B cell (primary cell): ENCODE results near the gene PA2G4. TPM values are rescaled to one million over a fixed set of nuclear protein-coding genes. Genes with fewer than 3 reads are reported as not detected.

Experiments
- ATAC-seq: fragments of 200-7000 bp; cut with Tn5 transposase; one replicate; pipeline ENCODE4 v1.10.0; 2021; ENCODE audit warnings: low read depth, mild to moderate bottlenecking, moderate number of reproducible peaks, moderate library complexity
- CTCF ChIA-PET: fragments of 350-600 bp; sonication (Branson Sonifier 250); formaldehyde crosslinking; loops from one replicate; lab custom pipeline; 2021; ENCODE audit warnings: antibody characterized with exemption, inconsistent platforms; lab: Charles Lee
- POLR2A ChIA-PET: fragments of 350-600 bp; sonication (Branson Sonifier 250); formaldehyde crosslinking; loops from one replicate; lab custom pipeline; 2021; ENCODE audit warnings: antibody characterized with exemption; lab: Charles Lee
- DNase-seq: peaks from one replicate; pipeline ENCODE4 v3.0.0; 2013
- H2AFZ ChIP-seq: 2 replicates; pipeline ENCODE4 v1.6.1; 2012; ENCODE audit warnings: mild to moderate bottlenecking, low read depth, low read length; ENCODE audit not compliant: insufficient read depth, poor library complexity, severe bottlenecking
- H3K27ac ChIP-seq, 2 donors: 1 replicate in 1 of 2; 2 replicates in 1 of 2; pipeline ENCODE4 v1.5.1; 2012 to 2013; ENCODE audit warnings: low read length in 2 of 2, mild to moderate bottlenecking in 2 of 2, moderate library complexity in 1 of 2
- H3K27me3 ChIP-seq, 4 experiments: fragments of 200-600 bp in 1 of 4; sonication (generic) in 1 of 4; replicated peaks in 1 of 4; 1 replicate in 2 of 4; 2 replicates in 2 of 4; pipeline versions ENCODE4 v1.6.1 to v1.7.0; 2013 to 2016; ENCODE audit warnings: low read length in 3 of 4, mild to moderate bottlenecking in 2 of 4, mixed read lengths in 1 of 4, moderate library complexity in 1 of 4; ENCODE audit not compliant: insufficient read depth in 4 of 4, control insufficient read depth in 3 of 4; ENCODE audit errors: control extremely low read depth in 1 of 4
- H3K36me3 ChIP-seq, 2 experiments: replicated peaks in 1 of 2; 1 replicate in 1 of 2; 2 replicates in 1 of 2; pipeline versions ENCODE4 v1.6.1 to v1.7.1; 2013; ENCODE audit warnings: low read length in 1 of 2; ENCODE audit not compliant: insufficient read depth in 2 of 2, control insufficient read depth in 1 of 2; ENCODE audit errors: control extremely low read depth in 1 of 2, extremely low read depth in 1 of 2
- H3K4me1 ChIP-seq, 2 donors: fragments of 200-600 bp in 1 of 2; sonication (generic) in 1 of 2; 1 replicate in 1 of 2; 2 replicates in 1 of 2; pipeline versions ENCODE4 v1.5.1 to v1.6.1; 2013 to 2017; ENCODE audit warnings: low read length in 2 of 2; ENCODE audit not compliant: control insufficient read depth in 2 of 2, insufficient read depth in 2 of 2
- H3K4me2 ChIP-seq: replicated peaks from 2 replicates; pipeline ENCODE3; 2012; ENCODE audit warnings: mild to moderate bottlenecking, low read depth, low read length; ENCODE audit not compliant: poor library complexity, severe bottlenecking
- H3K4me3 ChIP-seq, 5 experiments: fragments of 200-600 bp in 1 of 5; sonication (generic) in 1 of 5; 1 replicate in 3 of 5; 2 replicates in 2 of 5; pipeline versions ENCODE4 v1.5.1 to v1.7.0; 2011 to 2016; ENCODE audit warnings: low read length in 4 of 5, mild to moderate bottlenecking in 4 of 5, low read depth in 2 of 5, control low read depth in 1 of 5, moderate library complexity in 1 of 5; ENCODE audit not compliant: insufficient read depth in 1 of 5; ENCODE audit errors: control extremely low read depth in 1 of 5, extremely low read depth in 1 of 5
- H3K79me2 ChIP-seq: fragments of 200-600 bp; sonication (generic); one replicate; pipeline ENCODE4 v1.6.0; 2016; ENCODE audit warnings: low read length; ENCODE audit not compliant: control insufficient read depth, insufficient read depth
- H3K9ac ChIP-seq: fragments of 200-600 bp; sonication (generic); 2 replicates; pipeline ENCODE4 v1.6.1; 2017; ENCODE audit warnings: mild to moderate bottlenecking, low read length, moderate library complexity
- H3K9me3 ChIP-seq, 3 donors: one replicate each; pipeline versions ENCODE4 v1.6.1 to v1.7.1; 2013; ENCODE audit warnings: low read length in 2 of 3; ENCODE audit not compliant: control insufficient read depth in 2 of 3, insufficient read depth in 1 of 3; ENCODE audit errors: control extremely low read depth in 1 of 3
- H4K20me1 ChIP-seq: 2 replicates; pipeline ENCODE4 v1.6.0; 2012; ENCODE audit warnings: mild to moderate bottlenecking, low read length; ENCODE audit not compliant: insufficient read depth, control insufficient read depth, poor library complexity, severe bottlenecking
- H3K27ac Mint-ChIP-seq: one replicate; pipeline ENCODE4 v1.8.0; 2021; ENCODE audit warnings: mixed read lengths
- H3K27me3 Mint-ChIP-seq: one replicate; pipeline ENCODE4 v1.8.0; 2021; ENCODE audit warnings: mixed read lengths
- H3K4me1 Mint-ChIP-seq: one replicate; pipeline ENCODE4 v1.8.0; 2021; ENCODE audit warnings: mixed read lengths
- H3K4me3 Mint-ChIP-seq: one replicate; pipeline ENCODE4 v1.8.0; 2021; ENCODE audit warnings: mixed read lengths
- H3K9me3 Mint-ChIP-seq: one replicate; pipeline ENCODE4 v1.8.0; 2022; ENCODE audit warnings: mixed read lengths; ENCODE audit not compliant: insufficient read depth
- EZH2 ChIP-seq: IDR thresholded peaks from 2 replicates; pipeline ENCODE4 v1.6.1; 2012; ENCODE audit warnings: borderline replicate concordance, low read depth, mild to moderate bottlenecking, moderate library complexity, low read length; ENCODE audit not compliant: insufficient read depth, poor library complexity, severe bottlenecking
- WGBS: methylation state at CpG from one replicate; pipeline ENCODE4 v1.1.5; 2013; ENCODE audit warnings: missing lambda C conversion rate; ENCODE audit not compliant: insufficient coverage; 5-methylcytosine and 5-hydroxymethylcytosine counted together
- intact Hi-C: fragments of 100-400 bp; cut with micrococcal nuclease; formaldehyde crosslinking; loops from one replicate; pipeline ENCODE4 v1.10.0; 2022
- polyA plus RNA-seq: library from polyadenylated mRNA; depleted of rRNA; stranded (reverse); fragments of >200 nt; gene quantifications from 2 replicates; pipeline ENCODE4 v1.2.3, GENCODE V29; 2012
- total RNA-seq, 2 donors: library from RNA; stranded (reverse); fragments of 120-200 nt in 1 of 2; gene quantifications; 1 replicate in 1 of 2; 2 replicates in 1 of 2; pipeline versions ENCODE4 v1.2.3 to v1.2.4, GENCODE V29; 2013 to 2022
- TF ChIP-seq, protein P1 (sequence below): fragments of 200-600 bp; IDR thresholded peaks from one replicate; pipeline ENCODE4 v1.8.0; 2022; ENCODE audit warnings: antibody characterized with exemption, mild to moderate bottlenecking

PA2G4 gene
- total and polyA plus RNA-seq, 2 donors (not counting 1 experiment from before 2014, with no cell fraction given): 56.7 to 77.3 TPM

DNA sequence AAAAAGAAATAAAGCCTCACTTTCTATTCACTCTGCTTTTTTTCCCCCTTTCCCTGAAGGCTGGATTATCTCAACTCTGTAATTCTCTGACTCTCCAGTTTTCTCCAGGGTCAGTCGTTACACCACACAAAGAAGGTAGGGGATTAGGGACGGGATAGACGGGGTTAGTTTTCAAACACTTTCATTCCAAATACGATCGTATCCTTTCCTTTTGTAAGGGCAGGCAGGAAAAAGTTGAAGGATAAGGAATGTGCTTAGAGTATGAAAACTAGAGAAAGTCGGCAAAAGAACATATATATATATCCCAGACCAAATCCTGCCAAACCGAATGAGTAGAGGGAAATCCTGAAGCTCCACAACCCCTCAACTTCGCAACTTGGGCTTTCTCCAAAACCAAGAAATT, 23.1 kb downstream of the PA2G4 start:
- Mint-ChIP-seq H3K4me1 (peaks cover 69% of the 10 kb centered on the region), H3K27me3 (no peaks in the 10 kb centered on the region), H3K27ac (peak overlapping the region; percentile 98), H3K4me3 (peak overlapping the region; percentile 100), H3K9me3 (no peaks in the 10 kb centered on the region)
- TF ChIP-seq, protein P1, sequence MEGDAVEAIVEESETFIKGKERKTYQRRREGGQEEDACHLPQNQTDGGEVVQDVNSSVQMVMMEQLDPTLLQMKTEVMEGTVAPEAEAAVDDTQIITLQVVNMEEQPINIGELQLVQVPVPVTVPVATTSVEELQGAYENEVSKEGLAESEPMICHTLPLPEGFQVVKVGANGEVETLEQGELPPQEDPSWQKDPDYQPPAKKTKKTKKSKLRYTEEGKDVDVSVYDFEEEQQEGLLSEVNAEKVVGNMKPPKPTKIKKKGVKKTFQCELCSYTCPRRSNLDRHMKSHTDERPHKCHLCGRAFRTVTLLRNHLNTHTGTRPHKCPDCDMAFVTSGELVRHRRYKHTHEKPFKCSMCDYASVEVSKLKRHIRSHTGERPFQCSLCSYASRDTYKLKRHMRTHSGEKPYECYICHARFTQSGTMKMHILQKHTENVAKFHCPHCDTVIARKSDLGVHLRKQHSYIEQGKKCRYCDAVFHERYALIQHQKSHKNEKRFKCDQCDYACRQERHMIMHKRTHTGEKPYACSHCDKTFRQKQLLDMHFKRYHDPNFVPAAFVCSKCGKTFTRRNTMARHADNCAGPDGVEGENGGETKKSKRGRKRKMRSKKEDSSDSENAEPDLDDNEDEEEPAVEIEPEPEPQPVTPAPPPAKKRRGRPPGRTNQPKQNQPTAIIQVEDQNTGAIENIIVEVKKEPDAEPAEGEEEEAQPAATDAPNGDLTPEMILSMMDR: no peak
- ATAC-seq (no peak), DNase-seq (no peak)
- Histone ChIP-seq H4K20me1 (peaks cover 23% of the 10 kb centered on the region), H2AFZ (no peak overlapping the region), H3K79me2 (peaks cover 56% of the 10 kb centered on the region), H3K27ac (peak overlapping the region; percentile 76 to 80), H3K9ac (peak overlapping the region; percentile 54), H3K27me3 (no peaks in the 10 kb centered on the region), H3K4me3 (peak overlapping the region; percentile 21 to 62 (median 50)), H3K4me2 (peak overlapping the region; percentile 96), H3K4me1 (peaks cover 46 to 54% of the 10 kb centered on the region in 2 donors), H3K9me3 (no peaks in the 10 kb centered on the region), H3K36me3 (peaks cover 2 to 29% of the 10 kb centered on the region in 2 experiments)
- intact Hi-C loops: loop anchor here (2.0 to 5.0 kb wide), 4 partner anchors 93 to 139 kb away; partner anchors contain the start of genes ANKRD52, COQ10A, RNF41 and SUOX
- CTCF ChIA-PET: interaction anchor here (0.7 to 13.8 kb wide), 12 partner anchors 10 to 140 kb away, joined by 3 to 247 read pairs (median 10); partner anchors contain the start of genes COQ10A, MYL6, MYL6B and RNF41
- WGBS: 0% methylated on average over 2 of the region's 8 CpGs
- POLR2A ChIA-PET: interaction anchor here (0.7 to 5.7 kb wide), 11 partner anchors 9 to 984 kb away, joined by 3 to 49 read pairs (median 6); partner anchors contain the start of genes MYL6, MYL6B, PA2G4 and RNF41

DNA sequence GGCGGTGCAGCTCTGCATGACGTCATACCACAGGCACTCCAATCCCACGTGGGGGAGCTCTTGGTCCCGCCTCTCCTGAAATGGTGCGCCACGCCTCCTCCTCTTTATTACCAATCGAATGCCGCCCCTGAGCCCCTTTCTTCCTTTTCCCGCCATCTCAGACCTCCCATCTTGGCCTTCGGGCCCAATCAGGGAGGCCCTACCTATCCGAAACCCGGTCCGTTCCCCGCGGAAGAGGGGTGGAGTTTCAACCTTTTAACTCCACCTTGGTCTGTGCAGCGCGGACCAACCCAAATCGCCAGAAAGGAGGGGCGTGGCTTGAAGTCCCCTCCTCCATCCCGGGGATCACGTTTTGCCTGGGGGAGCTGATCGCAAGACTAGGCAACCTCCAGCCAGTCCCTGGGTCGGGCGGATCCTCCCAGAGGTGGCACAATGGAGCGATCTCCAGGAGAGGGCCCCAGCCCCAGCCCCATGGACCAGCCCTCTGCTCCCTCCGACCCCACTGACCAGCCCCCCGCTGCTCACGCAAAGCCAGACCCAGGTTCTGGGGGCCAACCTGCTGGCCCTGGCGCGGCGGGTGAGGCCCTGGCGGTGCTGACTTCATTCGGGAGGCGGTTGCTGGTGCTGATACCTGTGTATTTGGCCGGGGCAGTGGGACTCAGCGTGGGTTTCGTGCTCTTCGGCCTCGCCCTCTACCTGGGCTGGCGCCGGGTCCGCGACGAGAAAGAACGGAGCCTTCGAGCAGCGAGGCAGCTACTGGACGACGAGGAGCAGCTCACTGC, 23.7 kb downstream of the PA2G4 start, which contains the start of gene ESYT1:
Gene ESYT1, plus strand, starts transcription at position 380 of the 782 bp plus-strand sequence. Its CDS starts 53 bp downstream, at position 433.
- Histone ChIP-seq H3K4me3 (peak within 1 kb of the TSS; percentile 88 to 95 (median 92)), H3K4me1 (peaks cover 46 to 54% of the 10 kb centered on the region in 2 donors), H4K20me1 (peaks cover 24% of the 10 kb centered on the region), H3K36me3 (peaks cover 2 to 28% of the 10 kb centered on the region in 2 experiments), H3K27ac (peak within 1 kb of the TSS; percentile 76 to 80), H3K79me2 (peaks cover 53% of the 10 kb centered on the region), H2AFZ (peak within 1 kb of the TSS; percentile 78), H3K27me3 (no peaks in the 10 kb centered on the region), H3K9ac (peak within 1 kb of the TSS; percentile 92), H3K4me2 (peak within 1 kb of the TSS; percentile 96), H3K9me3 (no peaks in the 10 kb centered on the region)
- peak; percentile 99 for DNase-seq
- 0% methylated on average over 48 of the region's 49 CpGs for WGBS
- CTCF ChIA-PET: interaction anchor here (0.5 to 13.8 kb wide), 15 partner anchors 8 to 166 kb away, joined by 3 to 247 read pairs (median 7); partner anchors contain the start of genes COQ10A, MYL6, MYL6B and RNF41
- POLR2A ChIA-PET: interaction anchor here (0.7 to 5.7 kb wide), 12 partner anchors 10 to 983 kb away, joined by 3 to 49 read pairs (median 6); partner anchors contain the start of genes MYL6, MYL6B, PA2G4 and RNF41
- TF ChIP-seq EZH2: no peak
- TF ChIP-seq, protein P1: no peak
- peak within 1 kb of the TSS; percentile 100 for H3K4me3 Mint-ChIP-seq
- peak within 1 kb of the TSS; percentile 98 for H3K27ac Mint-ChIP-seq
- peaks cover 68% of the 10 kb centered on the region for H3K4me1 Mint-ChIP-seq
- H3K9me3 Mint-ChIP-seq: no peaks in the 10 kb centered on the region
- ATAC-seq: peak; percentile 85
- intact Hi-C loops: loop anchor here (1.0 to 5.0 kb wide), 5 partner anchors 93 to 232 kb away; partner anchors contain the start of genes ANKRD52, COQ10A, RNF41 and STAT2
- H3K27me3 Mint-ChIP-seq: no peaks in the 10 kb centered on the region
